ENCODE measurements around the gene PPP1R1B.

Gene PPP1R1B

GRCh38 chr17:39617446-39618245 lies 9.1 kb upstream of the PPP1R1B start:
- peak; percentile 56 for DNase-seq

- DNase-seq: no peak
Measured at GRCh38 chr17:39618246-39618913, 8.4 kb upstream of the PPP1R1B start.

DNA sequence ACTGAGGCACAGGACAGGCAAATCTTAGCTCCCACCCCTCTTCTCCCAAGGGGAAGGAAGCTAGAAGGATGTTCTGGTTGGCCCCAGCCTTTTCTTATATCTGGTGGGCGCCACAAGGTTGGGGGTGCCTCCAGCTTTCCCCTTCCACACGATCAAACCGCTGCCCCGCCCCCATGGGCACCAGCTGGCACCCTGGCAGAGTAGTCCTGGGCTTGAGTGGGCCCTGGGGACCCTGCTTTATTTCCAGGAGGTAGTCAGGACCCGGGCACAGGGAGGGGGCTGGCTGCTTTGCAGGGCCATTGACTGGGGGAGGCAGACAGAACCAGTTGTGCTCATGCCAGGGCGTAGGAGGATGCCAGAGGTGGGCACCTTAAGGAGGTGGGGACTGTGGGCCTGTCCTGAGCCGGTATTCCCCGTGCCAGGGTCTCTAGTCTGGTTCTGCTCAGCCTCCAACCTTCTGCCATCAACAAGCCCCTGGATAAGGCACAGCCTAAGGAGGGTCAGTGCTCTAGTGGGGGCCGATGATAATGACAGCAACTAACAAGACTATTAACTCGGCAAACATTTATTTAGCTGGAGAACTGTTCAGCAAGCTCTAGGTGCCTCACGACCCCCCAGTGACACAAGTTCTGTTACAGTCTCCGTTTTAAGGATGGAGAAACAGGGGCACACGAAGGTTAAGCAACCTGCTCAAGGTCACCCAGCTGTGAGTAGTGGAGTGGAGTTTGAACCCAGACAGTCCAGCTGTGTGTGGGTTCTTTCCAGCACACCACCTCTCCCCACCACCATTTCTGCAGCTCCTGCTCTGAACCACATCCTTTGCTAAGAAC lies 7.6 kb upstream of the PPP1R1B start:
- DNase-seq: no peak

- no peak for DNase-seq
Measured at GRCh38 chr17:39619786-39620101, 7.0 kb upstream of the PPP1R1B start.

- peak; percentile 85 for DNase-seq
Measured at GRCh38 chr17:39621523-39622379, 5.0 kb upstream of the PPP1R1B start.

DNA sequence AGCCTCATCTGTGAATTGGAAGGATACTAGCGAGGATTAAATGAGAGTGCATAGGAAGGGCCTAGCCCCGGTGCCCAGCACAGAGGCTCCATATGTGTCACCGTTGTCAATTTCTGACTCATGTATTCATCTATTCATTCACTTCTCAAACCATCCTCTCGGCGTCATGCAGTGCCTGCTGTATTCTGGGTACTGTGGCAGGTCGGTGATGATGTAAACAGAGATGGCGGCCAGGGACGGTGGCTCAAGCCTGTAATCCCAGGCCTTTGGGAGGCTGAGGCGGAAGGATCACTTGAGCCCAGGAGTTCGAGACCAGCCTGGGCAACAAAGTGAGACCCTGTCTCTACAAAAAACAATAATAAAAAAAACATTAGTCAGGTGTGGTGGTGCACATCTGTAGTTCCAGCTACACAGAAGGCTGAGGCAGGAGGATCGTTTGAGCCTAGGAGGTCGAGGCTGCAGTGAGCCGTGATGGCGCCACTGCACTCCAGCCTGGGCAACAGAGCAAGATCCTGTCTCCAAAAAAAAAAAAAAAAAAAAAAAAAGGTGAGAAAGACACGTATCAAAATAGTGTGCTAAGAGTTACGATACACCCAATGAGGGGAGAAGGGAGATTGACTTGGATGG lies 4.3 kb upstream of the PPP1R1B start:
- DNase-seq: no peak

- DNase-seq: peak; percentile 86
Measured at GRCh38 chr17:39623356-39623950, 3.3 kb upstream of the PPP1R1B start.

GRCh38 chr17:39624313-39624712 lies 2.4 kb upstream of the PPP1R1B start:
- DNase-seq: no peak

- no peak for DNase-seq
Measured at GRCh38 chr17:39625198-39625785, 1.5 kb upstream of the PPP1R1B start.

DNA sequence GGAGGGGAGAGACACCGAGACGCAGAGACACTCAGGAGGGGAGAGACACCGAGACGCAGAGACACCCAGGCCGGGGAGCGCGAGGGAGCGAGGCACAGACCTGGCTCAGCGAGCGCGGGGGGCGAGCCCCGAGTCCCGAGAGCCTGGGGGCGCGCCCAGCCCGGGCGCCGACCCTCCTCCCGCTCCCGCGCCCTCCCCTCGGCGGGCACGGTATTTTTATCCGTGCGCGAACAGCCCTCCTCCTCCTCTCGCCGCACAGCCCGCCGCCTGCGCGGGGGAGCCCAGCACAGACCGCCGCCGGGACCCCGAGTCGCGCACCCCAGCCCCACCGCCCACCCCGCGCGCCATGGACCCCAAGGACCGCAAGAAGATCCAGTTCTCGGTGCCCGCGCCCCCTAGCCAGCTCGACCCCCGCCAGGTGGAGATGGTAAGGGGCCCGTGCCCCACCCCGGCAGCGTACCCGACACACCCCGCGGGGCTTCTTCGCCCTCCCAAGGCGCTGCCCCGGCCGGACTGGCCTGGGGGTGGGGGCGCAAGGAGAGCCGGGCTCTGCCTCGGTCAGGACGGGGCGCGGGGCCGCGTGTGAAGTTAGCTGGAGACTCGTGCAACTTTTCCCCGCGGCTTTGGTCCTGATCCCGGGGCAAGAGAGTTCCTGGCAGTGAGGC lies 427 bp downstream of the PPP1R1B start:
- DNase-seq: no peak

- no peak for DNase-seq
Measured at GRCh38 chr17:39627712-39628516, 1.2 kb downstream of the PPP1R1B start.

DNA sequence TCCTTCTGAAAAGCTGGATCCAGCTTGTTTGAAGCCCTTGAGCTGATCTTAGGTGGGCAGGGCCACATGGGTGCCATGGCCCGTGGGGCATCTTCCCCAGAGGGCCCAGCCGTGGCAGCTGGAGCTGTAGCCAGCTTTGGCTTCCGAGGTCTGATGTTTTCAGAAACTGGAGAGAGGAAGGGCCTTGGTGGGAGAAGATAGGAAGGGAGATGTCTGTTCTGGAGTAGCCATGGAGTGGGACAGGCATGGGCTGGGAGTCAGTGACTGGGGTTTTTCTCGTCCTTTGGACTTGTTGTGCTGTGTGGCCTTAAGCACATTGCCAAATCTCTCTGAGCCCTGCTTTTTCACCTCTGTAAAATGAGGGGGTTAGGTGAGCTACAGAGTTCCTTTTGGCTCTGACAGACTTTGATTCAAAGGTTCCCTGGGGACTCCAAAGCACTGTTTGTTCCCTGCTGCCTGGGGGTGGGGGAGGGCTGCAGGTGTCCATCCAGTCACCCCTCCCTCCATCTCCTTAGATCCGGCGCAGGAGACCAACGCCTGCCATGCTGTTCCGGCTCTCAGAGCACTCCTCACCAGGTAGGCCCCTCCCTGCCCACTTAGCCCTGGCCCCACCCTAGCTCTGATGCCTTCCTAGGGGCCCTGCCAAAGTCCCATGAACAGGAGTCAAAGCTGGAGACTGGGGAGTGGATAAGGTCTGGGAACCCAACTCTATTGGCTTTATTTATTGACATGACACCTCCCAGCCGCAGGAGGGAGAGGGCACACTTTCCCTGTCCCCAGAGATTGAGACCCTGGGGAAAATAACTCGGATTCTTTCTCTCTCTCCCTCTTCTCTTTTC lies 2.1 kb downstream of the PPP1R1B start:
- no peak for DNase-seq

DNA sequence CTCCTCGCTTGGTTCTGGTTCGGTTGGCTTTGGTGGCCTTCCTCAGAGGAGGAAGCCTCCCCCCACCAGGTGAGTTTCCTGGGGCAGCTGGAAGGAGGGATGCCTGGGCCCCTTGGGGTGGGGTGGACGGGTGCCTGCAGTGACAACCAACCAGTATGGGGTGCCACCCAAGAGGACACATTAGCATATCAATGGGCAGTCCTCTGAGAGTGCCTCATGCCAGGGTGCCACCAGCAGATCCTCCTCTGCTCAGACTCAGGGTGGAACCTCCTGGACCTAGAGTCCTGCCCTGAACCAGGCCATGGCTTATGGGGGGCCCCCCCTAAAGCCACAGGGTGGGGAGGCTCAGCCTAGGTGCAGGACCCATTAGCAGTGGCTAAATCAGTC lies 2.7 kb downstream of the PPP1R1B start:
- no peak for DNase-seq

DNA sequence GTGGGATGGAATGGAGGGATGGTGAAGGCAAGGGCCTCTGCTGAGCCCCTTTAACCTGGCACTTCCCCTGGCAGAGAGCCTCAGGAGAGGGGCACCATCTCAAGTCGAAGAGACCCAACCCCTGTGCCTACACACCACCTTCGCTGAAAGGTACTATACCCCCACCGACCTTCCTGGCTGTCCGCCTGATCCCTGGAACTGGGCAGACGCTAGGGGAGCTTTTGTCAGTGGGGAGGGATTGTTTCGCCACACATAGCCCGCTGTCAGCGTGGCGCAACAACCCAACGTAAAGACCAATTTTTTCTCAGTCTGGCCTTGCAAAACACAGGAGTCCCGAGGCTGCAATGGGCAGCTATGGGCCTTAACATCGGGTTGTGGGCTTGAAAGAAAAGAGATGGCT lies 3.1 kb downstream of the PPP1R1B start:
- no peak for DNase-seq

GRCh38 chr17:39631403-39631802 lies 4.7 kb downstream of the PPP1R1B start:
- no peak for DNase-seq

GRCh38 chr17:39632153-39632941 lies 5.6 kb downstream of the PPP1R1B start:
- DNase-seq: no peak

- no peak for DNase-seq
Measured at GRCh38 chr17:39633570-39634183, 6.9 kb downstream of the PPP1R1B start.

DNA sequence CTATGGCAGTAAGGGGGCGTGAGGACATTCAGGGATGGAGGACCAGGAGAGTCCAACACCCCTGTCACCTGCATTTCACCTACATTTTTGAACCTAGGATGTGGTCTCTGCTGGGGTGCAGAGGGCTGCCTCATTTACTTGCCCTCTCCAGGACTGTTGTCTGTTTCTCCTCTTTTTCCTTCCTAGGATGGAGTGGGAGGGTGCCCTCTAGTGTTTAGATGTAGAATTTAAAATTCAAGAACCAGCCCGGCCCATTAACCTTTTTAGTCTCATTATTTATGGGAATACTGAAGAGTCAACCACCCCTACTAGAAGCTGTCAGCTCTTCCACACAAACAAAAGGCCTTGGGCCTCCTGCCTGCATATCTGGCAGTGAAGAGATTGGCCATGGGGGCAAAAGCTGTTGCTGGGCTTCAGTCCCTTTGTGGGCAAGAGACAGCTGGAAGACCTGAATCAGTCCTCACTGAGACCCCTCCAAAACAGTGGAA lies 7.7 kb downstream of the PPP1R1B start:
- no peak for DNase-seq

Data from stimulated activated CD4-positive, alpha-beta T cell treated with anti-CD3 and anti-CD28 coated beads, Interleukin-12 subunit alpha, Interleukin-12 subunit beta, amount 100 ng/mL, for 4 hours (primary cell).